ENCODE results near the gene SLC38A3.

GRCh38 chr3:50210176-50210509 lies 5.1 kb downstream of the SLC38A3 start:
- TF ChIP-seq YY1 (IDR thresholded peaks at IDR 0.05; ENCODE audit: low read depth) (no peak), EP300 (IDR thresholded peaks at IDR 0.05; ENCODE audit: borderline replicate concordance) (no peak), TAF1 (IDR thresholded peaks at IDR 0.05; ENCODE audit: low read depth) (no peak), CREB1 (IDR thresholded peaks at IDR 0.05; ENCODE audit: low read depth) (no peak), RAD21 (IDR thresholded peaks at IDR 0.05; ENCODE audit: low read depth) (no peak), MAX (IDR thresholded peaks at IDR 0.05) (no peak), CEBPB (IDR thresholded peaks at IDR 0.05) (no peak), ZBTB7A (IDR thresholded peaks at IDR 0.05; ENCODE audit: low read depth) (no peak), FOXM1 (IDR thresholded peaks at IDR 0.05; ENCODE audit: borderline replicate concordance, low read depth) (no peak), EGR1 (IDR thresholded peaks at IDR 0.05) (no peak)
